ENCODE measurements around the gene UTS2B.

Gene UTS2B

GRCh38 chr3:191237047-191237882 is 93.1 kb downstream of the UTS2B start:
- DNase-seq, result no peak

GRCh38 chr3:191236646-191237045 is 93.7 kb downstream of the UTS2B start:
- no peak for DNase-seq

GRCh38 chr3:191235331-191236314 is 94.7 kb downstream of the UTS2B start:
- DNase-seq, result peak in 1 of 5 experiments; percentile 23

GRCh38 chr3:191234216-191234615 is 96.1 kb downstream of the UTS2B start:
- no peak for DNase-seq

- no peak for DNase-seq
Observed at GRCh38 chr3:191227541-191227940, 102.8 kb downstream of the UTS2B start.

- no peak for DNase-seq
Observed at GRCh38 chr3:191221638-191222037, 108.7 kb downstream of the UTS2B start.

- DNase-seq, result no peak
Observed at GRCh38 chr3:191220908-191221307, 109.4 kb downstream of the UTS2B start.

GRCh38 chr3:191217301-191217700 is 113.0 kb downstream of the UTS2B start:
- no peak for DNase-seq

Data from T-helper 2 cell (primary cell).